Parathyroid adenoma (tissue), 2 donors: ENCODE results near the gene CDK5.

Experiments used
- H2AFZ ChIP-seq: fragments of 300-600 bp; sonication (generic); one replicate; pipeline ENCODE4 v1.7.0; 2017; ENCODE audit warnings: antibody characterized with exemption, mild to moderate bottlenecking
- H3K27ac ChIP-seq: fragments of 300-600 bp; sonication (generic); one replicate; pipeline ENCODE4 v1.7.0; 2017
- H3K27me3 ChIP-seq: fragments of 300-600 bp; sonication (generic); one replicate; pipeline ENCODE4 v1.7.0; 2017; ENCODE audit warnings: low read length; ENCODE audit not compliant: control insufficient read depth, insufficient read depth
- H3K36me3 ChIP-seq: fragments of 300-600 bp; sonication (generic); one replicate; pipeline ENCODE4 v1.7.0; 2017; ENCODE audit warnings: low read length; ENCODE audit not compliant: control insufficient read depth, insufficient read depth
- H3K4me1 ChIP-seq: fragments of 300-600 bp; sonication (generic); one replicate; pipeline ENCODE4 v1.7.0; 2017; ENCODE audit warnings: control low read depth
- H3K4me2 ChIP-seq: fragments of 300-600 bp; sonication (generic); one replicate; pipeline ENCODE4 v1.7.0; 2017; ENCODE audit warnings: low read length
- H3K4me3 ChIP-seq: fragments of 300-600 bp; sonication (generic); one replicate; pipeline ENCODE4 v1.7.0; 2017; ENCODE audit warnings: low read depth, low read length
- H3K79me2 ChIP-seq: fragments of 300-600 bp; sonication (generic); one replicate; pipeline ENCODE4 v1.7.0; 2017; ENCODE audit warnings: control low read depth
- H3K9ac ChIP-seq: fragments of 300-600 bp; sonication (generic); one replicate; pipeline ENCODE4 v1.7.0; 2017; ENCODE audit warnings: mild to moderate bottlenecking
- H3K9me3 ChIP-seq: fragments of 300-600 bp; sonication (generic); one replicate; pipeline ENCODE4 v1.7.0; 2017; ENCODE audit warnings: low read length; ENCODE audit not compliant: control insufficient read depth
- CTCF ChIP-seq: fragments of 300-600 bp; sonication (generic); IDR thresholded peaks from one replicate; pipeline ENCODE4 v1.7.0; 2017; ENCODE audit warnings: antibody characterized with exemption, mild to moderate bottlenecking
- donor health status: primary hyperparathyroidism.

Gene CDK5

GRCh38 chr7:151010037-151010306 lies 47.7 kb downstream of the CDK5 start:
- Histone ChIP-seq H3K9me3 (no peaks in the 10 kb centered on the region), H3K9ac (no peak overlapping the region), H3K27me3 (no peaks in the 10 kb centered on the region), H3K4me2 (no peak overlapping the region), H2AFZ (no peak overlapping the region), H3K27ac (no peak overlapping the region), H3K4me3 (no peak overlapping the region), H3K4me1 (no peaks in the 10 kb centered on the region), H3K36me3 (no peaks in the 10 kb centered on the region), H3K79me2 (no peaks in the 10 kb centered on the region)
- no peak for TF ChIP-seq CTCF

DNA sequence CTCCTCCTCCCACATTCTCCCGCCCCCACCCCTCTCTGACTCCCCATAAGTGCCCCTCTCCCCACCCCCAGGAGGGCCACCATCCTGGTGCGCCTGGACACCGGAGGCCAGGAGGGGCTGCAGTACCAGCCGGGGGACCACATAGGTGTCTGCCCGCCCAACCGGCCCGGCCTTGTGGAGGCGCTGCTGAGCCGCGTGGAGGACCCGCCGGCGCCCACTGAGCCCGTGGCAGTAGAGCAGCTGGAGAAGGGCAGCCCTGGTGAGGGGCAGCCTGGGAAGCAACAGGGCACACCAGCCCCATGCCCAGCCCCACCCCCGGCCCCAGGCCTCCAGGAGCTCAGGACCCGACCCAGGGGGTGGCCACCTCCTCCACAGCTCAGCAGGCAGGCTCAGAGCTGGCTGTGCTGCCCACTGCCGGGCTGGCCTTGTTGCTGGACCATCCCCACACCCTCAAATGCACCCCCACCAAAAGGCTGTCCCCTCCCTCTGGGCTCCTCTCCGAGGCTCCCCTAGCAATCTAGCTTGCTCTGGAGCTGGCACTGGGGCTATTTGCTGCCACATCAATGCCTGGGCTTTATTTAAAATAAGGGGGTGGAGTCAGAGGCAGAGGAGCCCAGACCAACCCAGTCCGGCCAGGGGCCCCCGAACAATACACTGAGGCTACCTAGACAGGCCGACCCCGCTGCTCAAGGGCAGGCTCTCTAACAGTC lies 48.2 kb downstream of the CDK5 start:
- Histone ChIP-seq H3K4me3 (no peak overlapping the region), H3K9ac (no peak overlapping the region), H3K79me2 (no peaks in the 10 kb centered on the region), H2AFZ (no peak overlapping the region), H3K9me3 (no peaks in the 10 kb centered on the region), H3K4me1 (no peaks in the 10 kb centered on the region), H3K36me3 (no peaks in the 10 kb centered on the region), H3K4me2 (no peak overlapping the region), H3K27me3 (no peaks in the 10 kb centered on the region), H3K27ac (no peak overlapping the region)
- no peak for TF ChIP-seq CTCF

- Histone ChIP-seq H3K79me2 (no peaks in the 10 kb centered on the region), H3K9me3 (no peaks in the 10 kb centered on the region), H3K4me3 (no peak overlapping the region), H3K4me2 (no peak overlapping the region), H3K9ac (no peak overlapping the region), H3K27ac (no peak overlapping the region), H2AFZ (peak overlapping the region; percentile 75), H3K4me1 (no peaks in the 10 kb centered on the region), H3K27me3 (no peaks in the 10 kb centered on the region), H3K36me3 (no peaks in the 10 kb centered on the region)
- peak; percentile 87 for TF ChIP-seq CTCF
Observed at GRCh38 chr7:151008511-151009323, 49.0 kb downstream of the CDK5 start.

DNA sequence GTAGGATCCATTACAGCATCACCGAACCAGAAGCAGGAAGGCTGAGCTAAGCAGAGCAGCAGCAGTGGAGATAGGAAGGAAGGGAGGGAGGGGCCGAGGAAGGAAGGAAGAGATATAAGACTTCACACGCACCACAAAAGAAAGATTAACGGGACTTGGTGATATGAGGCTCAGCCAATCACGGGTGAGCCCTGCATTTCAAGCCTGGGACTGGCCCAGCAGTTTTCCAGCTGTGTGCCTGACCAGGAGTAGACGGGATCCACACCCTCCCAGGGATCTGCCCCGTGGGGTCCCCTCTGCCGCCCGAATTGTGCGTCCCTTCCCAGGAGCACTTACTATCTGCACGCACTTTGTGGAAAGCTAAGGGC lies 49.6 kb downstream of the CDK5 start:
- no peaks in the 10 kb centered on the region for H3K79me2 ChIP-seq
- H3K36me3 ChIP-seq = no peaks in the 10 kb centered on the region
- no peaks in the 10 kb centered on the region for H3K4me1 ChIP-seq
- H3K4me2 ChIP-seq = no peak overlapping the region
- no peaks in the 10 kb centered on the region for H3K9me3 ChIP-seq
- H2AFZ ChIP-seq = peak overlapping the region; percentile 75
- H3K27me3 ChIP-seq = no peaks in the 10 kb centered on the region
- H3K27ac ChIP-seq = no peak overlapping the region
- no peak for TF ChIP-seq CTCF
- no peak overlapping the region for H3K4me3 ChIP-seq
- H3K9ac ChIP-seq = no peak overlapping the region
